A549 (cell line): ENCODE measurements around the gene OR52B2.

Source experiments
- BHLHE40 ChIP-seq: IDR thresholded peaks from 2 replicates; pipeline ENCODE4 v1.6.1; 2012; ENCODE audit warnings: low read depth, low read length, inconsistent platforms
- KDM1A ChIP-seq: fragments of 200-600 bp; sonication (generic); IDR thresholded peaks from 2 replicates; pipeline ENCODE4 v1.6.1; 2016; ENCODE audit warnings: low read depth, mild to moderate bottlenecking
- NPAS2 ChIP-seq: fragments of 250-450 bp; sonication (Bioruptor Pico); IDR thresholded peaks from 2 replicates; pipeline ENCODE4 v1.8.0; 2022; ENCODE audit warnings: mild to moderate bottlenecking, moderate library complexity, borderline replicate concordance
- POLR2A ChIP-seq: IDR thresholded peaks from 2 replicates; pipeline ENCODE4 v1.6.1; 2012; ENCODE audit warnings: mild to moderate bottlenecking, low read length
- RAD21 ChIP-seq, 2 experiments: fragments of >200 bp in 1 of 2; sonication (Bioruptor Twin) in 1 of 2; formaldehyde crosslinking in 1 of 2; IDR thresholded peaks in 1 of 2; conservative IDR thresholded peaks in 1 of 2; 2 replicates in 1 of 2; 3 replicates in 1 of 2; pipeline ENCODE4 v1.6.1; 2012 to 2018; ENCODE audit warnings: inconsistent platforms in 1 of 2
- RCOR1 ChIP-seq: fragments of 150-350 bp; IDR thresholded peaks from 2 replicates; pipeline ENCODE4 v1.6.1; 2014; ENCODE audit warnings: antibody characterized with exemption, low read length, low read depth
- TFCP2L1 ChIP-seq: fragments of 250-450 bp; sonication (Bioruptor Pico); IDR thresholded peaks from 2 replicates; pipeline ENCODE4 v1.5.0; 2021; ENCODE audit warnings: mild to moderate bottlenecking
- TF ChIP-seq, protein P1 (sequence below): fragments of 250-450 bp; sonication (Bioruptor Pico); IDR thresholded peaks from 2 replicates; pipeline ENCODE4 v1.5.0; 2020; ENCODE audit warnings: low read depth, mild to moderate bottlenecking, moderate library complexity
- TF ChIP-seq, protein P2 (sequence below): fragments of >200 bp; sonication (Bioruptor Twin); formaldehyde crosslinking; IDR thresholded peaks from 3 replicates; pipeline ENCODE4 v1.5.1; 2016

- TF ChIP-seq POLR2A: no peak
- TF ChIP-seq, protein P1, sequence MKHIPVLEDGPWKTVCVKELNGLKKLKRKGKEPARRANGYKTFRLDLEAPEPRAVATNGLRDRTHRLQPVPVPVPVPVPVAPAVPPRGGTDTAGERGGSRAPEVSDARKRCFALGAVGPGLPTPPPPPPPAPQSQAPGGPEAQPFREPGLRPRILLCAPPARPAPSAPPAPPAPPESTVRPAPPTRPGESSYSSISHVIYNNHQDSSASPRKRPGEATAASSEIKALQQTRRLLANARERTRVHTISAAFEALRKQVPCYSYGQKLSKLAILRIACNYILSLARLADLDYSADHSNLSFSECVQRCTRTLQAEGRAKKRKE (CRISPR knock-in tag): no peak
- no peak for TF ChIP-seq TFCP2L1 (CRISPR knock-in tag)
- TF ChIP-seq, protein P2, sequence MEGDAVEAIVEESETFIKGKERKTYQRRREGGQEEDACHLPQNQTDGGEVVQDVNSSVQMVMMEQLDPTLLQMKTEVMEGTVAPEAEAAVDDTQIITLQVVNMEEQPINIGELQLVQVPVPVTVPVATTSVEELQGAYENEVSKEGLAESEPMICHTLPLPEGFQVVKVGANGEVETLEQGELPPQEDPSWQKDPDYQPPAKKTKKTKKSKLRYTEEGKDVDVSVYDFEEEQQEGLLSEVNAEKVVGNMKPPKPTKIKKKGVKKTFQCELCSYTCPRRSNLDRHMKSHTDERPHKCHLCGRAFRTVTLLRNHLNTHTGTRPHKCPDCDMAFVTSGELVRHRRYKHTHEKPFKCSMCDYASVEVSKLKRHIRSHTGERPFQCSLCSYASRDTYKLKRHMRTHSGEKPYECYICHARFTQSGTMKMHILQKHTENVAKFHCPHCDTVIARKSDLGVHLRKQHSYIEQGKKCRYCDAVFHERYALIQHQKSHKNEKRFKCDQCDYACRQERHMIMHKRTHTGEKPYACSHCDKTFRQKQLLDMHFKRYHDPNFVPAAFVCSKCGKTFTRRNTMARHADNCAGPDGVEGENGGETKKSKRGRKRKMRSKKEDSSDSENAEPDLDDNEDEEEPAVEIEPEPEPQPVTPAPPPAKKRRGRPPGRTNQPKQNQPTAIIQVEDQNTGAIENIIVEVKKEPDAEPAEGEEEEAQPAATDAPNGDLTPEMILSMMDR: no peak
- no peak for TF ChIP-seq KDM1A
- TF ChIP-seq RCOR1: no peak
- TF ChIP-seq RAD21 (conservative IDR thresholded peaks at IDR 0.05 in 1 of 2, IDR thresholded peaks at IDR 0.05 in 1 of 2): no peak
- no peak for TF ChIP-seq BHLHE40
- TF ChIP-seq NPAS2 (CRISPR knock-in tag): no peak
Observed at GRCh38 chr11:6216501-6216900, 46.4 kb upstream of the OR52B2 start.
